ENCODE results near the gene FZR1.
A peak's percentile ranks its signal among the peaks of the same experiment; 100 is the strongest.

GRCh38 chr19:3557461-3558248, 51.5 kb downstream of the FZR1 start, which contains the start of gene MFSD12:
- peak in 1 of 4 donors; percentile 1 for TF ChIP-seq CTCF (IDR thresholded peaks at IDR 0.05)
- peak; percentile 98 for TF ChIP-seq POLR2A (IDR thresholded peaks at IDR 0.05)
